Mesothelial cell of epicardium (in vitro differentiated cells): ENCODE results near the gene TBC1D10A. TPM values are rescaled to one million over a fixed set of nuclear protein-coding genes. Genes with fewer than 3 reads are reported as not detected.

Experiments
- DNase-seq, 2 experiments: peaks; one replicate each; pipeline ENCODE4 v3.0.0; 2021; ENCODE audit warnings: low spot score in 2 of 2; ENCODE audit not compliant: unreplicated experiment in 2 of 2
- H3K27ac Mint-ChIP-seq: 2 replicates; pipeline ENCODE4 v1.8.0; 2021; ENCODE audit warnings: mixed read lengths
- H3K27me3 Mint-ChIP-seq: 2 replicates; pipeline ENCODE4 v1.8.0; 2021; ENCODE audit warnings: low read depth, mixed read lengths
- H3K36me3 Mint-ChIP-seq: 2 replicates; pipeline ENCODE4 v1.8.0; 2021; ENCODE audit warnings: mixed read lengths
- H3K4me1 Mint-ChIP-seq: 2 replicates; pipeline ENCODE4 v1.8.0; 2021; ENCODE audit warnings: mixed read lengths
- H3K4me3 Mint-ChIP-seq: 2 replicates; pipeline ENCODE4 v1.8.0; 2021; ENCODE audit warnings: mild to moderate bottlenecking, moderate library complexity, mixed read lengths
- H3K9me3 Mint-ChIP-seq: 2 replicates; pipeline ENCODE4 v1.8.0; 2021; ENCODE audit warnings: mixed read lengths
- total RNA-seq: library from RNA; stranded (reverse); gene quantifications from 3 replicates; pipeline ENCODE4 v1.2.1, GENCODE V29; 2021
- TF ChIP-seq, protein P1 (sequence below): fragments of 200-600 bp; sonication (generic); IDR thresholded peaks from one replicate; pipeline ENCODE4 v1.5.0; 2021; ENCODE audit warnings: antibody characterized with exemption; ENCODE audit not compliant: unreplicated experiment

Gene TBC1D10A
- total RNA-seq, 1 donor from 2014 or later = 15.1 TPM

DNA sequence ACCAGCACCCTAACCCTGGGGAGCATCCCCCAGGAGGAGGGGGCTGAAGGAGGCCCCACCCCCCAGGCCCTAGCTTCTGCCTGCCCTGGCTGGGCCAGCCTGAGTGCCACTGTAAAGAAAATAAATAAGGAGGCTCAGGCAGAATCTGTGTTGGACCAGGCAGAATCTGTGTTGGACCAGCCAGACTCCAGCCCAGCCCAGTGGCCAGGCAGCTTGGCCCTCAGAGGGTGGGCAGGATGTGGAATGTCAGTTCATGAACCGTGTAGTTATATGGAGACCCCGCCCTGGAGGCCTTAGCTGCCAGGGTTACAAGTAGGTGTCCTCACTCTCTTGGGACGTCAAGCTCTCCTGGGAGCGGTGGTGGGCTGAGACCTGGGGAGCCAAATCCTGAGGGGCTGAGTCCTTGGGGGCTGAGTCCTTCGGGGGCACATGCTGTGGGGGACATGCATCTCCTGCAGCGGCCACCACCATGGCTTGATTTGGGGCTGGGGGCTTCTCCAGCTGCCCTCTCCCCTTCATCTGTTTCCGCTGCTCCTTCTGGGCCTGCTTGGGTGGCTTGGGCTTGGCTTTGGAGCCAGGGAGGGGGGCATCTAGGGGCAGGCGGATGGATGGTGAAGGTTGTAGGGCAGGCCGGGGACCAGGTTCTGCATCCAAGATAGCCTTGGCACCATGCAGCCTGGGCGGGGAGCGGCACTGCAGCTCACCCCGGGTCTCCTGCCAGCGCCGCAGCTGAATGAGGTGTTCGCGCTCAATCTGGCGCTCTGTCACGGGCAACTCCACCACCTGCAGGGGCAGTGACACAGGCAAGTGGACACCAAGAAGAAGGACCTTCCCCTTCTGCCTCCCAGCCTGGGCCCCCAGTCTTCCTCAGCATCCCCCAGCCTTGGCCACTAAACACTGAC, 34.4 kb downstream of the TBC1D10A start:
- H3K36me3 Mint-ChIP-seq = peaks cover 16% of the 10 kb centered on the region
- no peaks in the 10 kb centered on the region for H3K27me3 Mint-ChIP-seq
- no peaks in the 10 kb centered on the region for H3K9me3 Mint-ChIP-seq
- TF ChIP-seq, protein P1, sequence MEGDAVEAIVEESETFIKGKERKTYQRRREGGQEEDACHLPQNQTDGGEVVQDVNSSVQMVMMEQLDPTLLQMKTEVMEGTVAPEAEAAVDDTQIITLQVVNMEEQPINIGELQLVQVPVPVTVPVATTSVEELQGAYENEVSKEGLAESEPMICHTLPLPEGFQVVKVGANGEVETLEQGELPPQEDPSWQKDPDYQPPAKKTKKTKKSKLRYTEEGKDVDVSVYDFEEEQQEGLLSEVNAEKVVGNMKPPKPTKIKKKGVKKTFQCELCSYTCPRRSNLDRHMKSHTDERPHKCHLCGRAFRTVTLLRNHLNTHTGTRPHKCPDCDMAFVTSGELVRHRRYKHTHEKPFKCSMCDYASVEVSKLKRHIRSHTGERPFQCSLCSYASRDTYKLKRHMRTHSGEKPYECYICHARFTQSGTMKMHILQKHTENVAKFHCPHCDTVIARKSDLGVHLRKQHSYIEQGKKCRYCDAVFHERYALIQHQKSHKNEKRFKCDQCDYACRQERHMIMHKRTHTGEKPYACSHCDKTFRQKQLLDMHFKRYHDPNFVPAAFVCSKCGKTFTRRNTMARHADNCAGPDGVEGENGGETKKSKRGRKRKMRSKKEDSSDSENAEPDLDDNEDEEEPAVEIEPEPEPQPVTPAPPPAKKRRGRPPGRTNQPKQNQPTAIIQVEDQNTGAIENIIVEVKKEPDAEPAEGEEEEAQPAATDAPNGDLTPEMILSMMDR = no peak
- H3K4me1 Mint-ChIP-seq = peaks cover 15% of the 10 kb centered on the region
- H3K4me3 Mint-ChIP-seq = no peak overlapping the region
- DNase-seq = no peak
- no peak overlapping the region for H3K27ac Mint-ChIP-seq

DNA sequence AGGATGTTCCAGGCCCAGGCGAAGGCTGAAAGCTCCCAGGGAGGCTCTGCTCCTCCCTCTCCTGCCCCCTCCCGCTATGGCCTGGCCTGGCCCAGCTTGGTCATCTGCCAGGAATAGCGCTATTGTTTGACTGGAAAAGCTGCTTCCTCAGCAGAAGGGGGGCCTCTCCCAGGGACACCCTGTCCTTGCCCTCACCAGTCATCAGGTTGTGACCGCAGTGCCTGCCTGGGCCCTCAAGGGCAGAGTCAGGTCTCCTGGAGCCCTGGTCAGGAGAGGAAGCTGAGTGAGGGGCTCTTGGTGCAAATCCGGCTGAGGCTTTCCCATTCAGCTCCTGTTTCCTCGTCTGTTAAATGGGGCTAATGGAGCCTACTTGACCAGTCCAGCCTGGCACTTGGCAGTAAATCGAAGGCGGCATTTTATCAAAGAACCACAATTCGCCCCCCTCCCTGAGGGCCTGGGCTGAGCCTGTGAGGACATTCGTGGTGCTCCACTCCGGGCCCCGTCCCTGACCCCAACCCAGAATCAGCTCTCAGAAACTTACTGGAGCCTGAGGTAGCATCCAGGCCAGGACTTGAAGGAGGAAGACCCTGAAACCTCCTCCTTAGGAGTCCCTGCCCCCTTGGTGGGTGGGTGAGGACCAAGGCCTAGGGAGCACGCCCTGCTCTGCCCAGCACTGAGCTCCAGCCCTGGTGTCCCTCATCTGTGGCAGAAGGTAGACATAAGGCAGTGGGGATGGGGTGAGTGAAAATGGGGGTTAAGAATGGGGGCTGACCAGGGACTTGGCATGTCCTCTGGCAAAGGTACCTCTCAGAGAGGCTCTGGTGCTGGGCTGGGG, 35.5 kb downstream of the TBC1D10A start:
- Mint-ChIP-seq H3K9me3 (no peaks in the 10 kb centered on the region), H3K4me1 (peaks cover 15% of the 10 kb centered on the region), H3K27me3 (no peaks in the 10 kb centered on the region), H3K4me3 (no peak overlapping the region), H3K27ac (no peak overlapping the region), H3K36me3 (peaks cover 16% of the 10 kb centered on the region)
- no peak for DNase-seq
- TF ChIP-seq, protein P1 = no peak

DNA sequence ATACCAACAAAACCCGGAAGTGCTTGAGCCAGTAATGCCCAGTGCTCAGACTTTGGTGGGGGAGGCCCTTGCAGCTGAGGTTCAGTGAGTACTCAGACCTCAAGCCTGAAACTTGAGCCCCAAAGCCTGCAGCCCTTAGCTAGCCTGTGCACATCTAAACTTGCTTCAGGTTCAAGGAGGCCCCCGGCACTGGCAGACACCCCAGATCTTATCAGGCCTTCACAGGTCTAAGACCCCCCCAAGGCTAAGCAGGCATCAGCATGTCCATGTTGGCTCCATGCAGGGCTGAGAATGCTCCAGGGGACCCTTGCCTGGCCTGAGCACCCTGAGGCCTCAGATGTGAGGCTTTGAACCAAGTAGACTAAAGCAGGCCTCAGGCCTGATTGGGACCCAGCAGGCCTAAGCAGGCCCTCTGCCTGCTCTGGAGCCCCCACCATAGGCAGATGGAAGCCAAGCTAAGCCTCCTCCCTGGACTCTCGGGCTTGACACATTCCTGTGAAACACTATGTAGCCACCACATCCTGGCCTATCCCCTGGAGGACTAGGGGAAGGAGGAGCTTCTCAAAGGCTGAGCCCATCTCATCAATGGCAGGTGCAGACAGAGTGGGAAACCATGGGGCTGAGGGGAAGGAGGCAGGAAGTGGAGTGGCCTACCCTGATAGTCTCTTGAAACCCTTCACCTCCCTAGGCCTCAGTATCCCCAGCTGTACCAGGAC, 36.2 kb downstream of the TBC1D10A start:
- H3K4me1 Mint-ChIP-seq = peaks cover 15% of the 10 kb centered on the region
- DNase-seq = no peak
- TF ChIP-seq, protein P1 = no peak
- peak overlapping the region; percentile 82 for H3K27ac Mint-ChIP-seq
- no peaks in the 10 kb centered on the region for H3K9me3 Mint-ChIP-seq
- peak overlapping the region; percentile 70 for H3K4me3 Mint-ChIP-seq
- peaks cover 16% of the 10 kb centered on the region for H3K36me3 Mint-ChIP-seq
- no peaks in the 10 kb centered on the region for H3K27me3 Mint-ChIP-seq

DNA sequence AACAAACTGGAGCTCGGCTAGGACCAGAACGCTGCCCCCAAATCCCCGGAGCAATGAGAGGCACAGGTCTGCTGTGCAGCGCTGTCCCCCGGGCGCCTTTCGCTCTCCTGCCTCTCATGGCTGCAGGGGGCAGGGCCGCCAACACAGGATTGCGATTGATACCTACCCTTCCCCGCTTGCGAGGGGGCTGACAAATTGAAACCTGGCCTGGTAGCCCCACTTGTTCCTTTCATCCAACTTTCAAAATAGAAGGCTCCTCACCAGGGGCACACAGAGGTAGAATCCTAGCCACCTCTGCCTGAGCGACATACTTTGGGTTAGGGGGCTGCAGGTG, 36.8 kb downstream of the TBC1D10A start:
- DNase-seq = no peak

More for the DNA sequence above, 36.8 kb downstream of the TBC1D10A start:
- Mint-ChIP-seq H3K4me1 (peaks cover 15% of the 10 kb centered on the region), H3K9me3 (no peaks in the 10 kb centered on the region), H3K4me3 (peak overlapping the region; percentile 70), H3K27ac (peak overlapping the region; percentile 82), H3K36me3 (peaks cover 17% of the 10 kb centered on the region), H3K27me3 (no peaks in the 10 kb centered on the region)
- TF ChIP-seq, protein P1 = no peak
